WTC11 (cell line): ENCODE results near the gene HOXB6. TPM values are rescaled to one million over a fixed set of nuclear protein-coding genes. Genes with fewer than 3 reads are reported as not detected.

ENCODE experiments used
- ATAC-seq: fragments of 200-7000 bp; cut with Tn5 transposase; 2 replicates; pipeline ENCODE4 v1.10.0; 2021; ENCODE audit warnings: mild to moderate bottlenecking, moderate library complexity
- CTCF ChIA-PET: fragments of 300-600 bp; sonication (Branson Sonifier 250); formaldehyde crosslinking; loops from one replicate; lab custom pipeline; 2021; ENCODE audit warnings: antibody characterized with exemption; lab: Charles Lee
- POLR2A ChIA-PET: fragments of 350-600 bp; sonication (Branson Sonifier 250); formaldehyde crosslinking; loops from one replicate; lab custom pipeline; 2021; ENCODE audit warnings: antibody characterized with exemption; lab: Charles Lee
- DNase-seq: peaks from one replicate; pipeline ENCODE4 v3.0.0; 2021; ENCODE audit warnings: low spot score
- H3K27ac Mint-ChIP-seq: 2 replicates; pipeline ENCODE4 v1.8.0; 2021; ENCODE audit warnings: mixed read lengths
- H3K27me3 Mint-ChIP-seq: 2 replicates; pipeline ENCODE4 v1.8.0; 2021; ENCODE audit warnings: low read depth, mild to moderate bottlenecking, moderate library complexity, mixed read lengths
- H3K36me3 Mint-ChIP-seq: 2 replicates; pipeline ENCODE4 v1.8.0; 2021; ENCODE audit warnings: mixed read lengths
- H3K4me1 Mint-ChIP-seq: 2 replicates; pipeline ENCODE4 v1.8.0; 2022; ENCODE audit warnings: mixed read lengths
- H3K4me3 Mint-ChIP-seq: 2 replicates; pipeline ENCODE4 v1.8.0; 2021; ENCODE audit warnings: mild to moderate bottlenecking, moderate library complexity, mixed read lengths
- H3K9me3 Mint-ChIP-seq: 2 replicates; pipeline ENCODE4 v1.8.0; 2021; ENCODE audit warnings: mixed read lengths
- CBFB ChIP-seq: sonication (generic); formaldehyde crosslinking; IDR thresholded peaks from 2 replicates; pipeline ENCODE4 v1.8.1; 2022; ENCODE audit warnings: mild to moderate bottlenecking, low read depth, missing genetic modification reagents
- ESRRA ChIP-seq: sonication (generic); formaldehyde crosslinking; IDR thresholded peaks from 2 replicates; pipeline ENCODE4 v1.8.1; 2022; ENCODE audit warnings: mild to moderate bottlenecking, missing genetic modification reagents, borderline replicate concordance
- GRHL2 ChIP-seq: fragments of 250-450 bp; sonication (Bioruptor Pico); IDR thresholded peaks from 2 replicates; pipeline ENCODE4 v1.8.0; 2022; ENCODE audit warnings: mild to moderate bottlenecking, moderate library complexity; ENCODE audit not compliant: insufficient replicate concordance, severe bottlenecking
- HMGA2 ChIP-seq: fragments of 250-450 bp; sonication (Bioruptor Pico); IDR thresholded peaks from 2 replicates; pipeline ENCODE4 v1.4.0; 2021; ENCODE audit warnings: mild to moderate bottlenecking, moderate library complexity
- HMGXB4 ChIP-seq: sonication (generic); formaldehyde crosslinking; IDR thresholded peaks from 2 replicates; pipeline ENCODE4 v1.8.1; 2023; ENCODE audit warnings: mild to moderate bottlenecking, moderate library complexity, missing genetic modification reagents
- IRF1 ChIP-seq: sonication (generic); formaldehyde crosslinking; IDR thresholded peaks from 2 replicates; pipeline ENCODE4 v1.8.0; 2023; ENCODE audit warnings: missing genetic modification reagents
- IRF2 ChIP-seq: sonication (generic); formaldehyde crosslinking; IDR thresholded peaks from 2 replicates; pipeline ENCODE4 v1.8.0; 2022; ENCODE audit warnings: low read depth, missing genetic modification reagents, borderline replicate concordance
- MAX ChIP-seq: sonication (generic); formaldehyde crosslinking; IDR thresholded peaks from 2 replicates; pipeline ENCODE4 v1.8.0; 2022; ENCODE audit warnings: mild to moderate bottlenecking, missing genetic modification reagents
- MLX ChIP-seq: sonication (generic); formaldehyde crosslinking; IDR thresholded peaks from 2 replicates; pipeline ENCODE4 v1.8.1; 2023; ENCODE audit warnings: mild to moderate bottlenecking, missing genetic modification reagents, moderate library complexity
- MYBL2 ChIP-seq: sonication (generic); formaldehyde crosslinking; IDR thresholded peaks from 2 replicates; pipeline ENCODE4 v1.8.1; 2023; ENCODE audit warnings: mild to moderate bottlenecking, moderate library complexity, missing genetic modification reagents
- NR1H2 ChIP-seq: sonication (generic); formaldehyde crosslinking; IDR thresholded peaks from 2 replicates; pipeline ENCODE4 v1.9.0; 2021; ENCODE audit warnings: mild to moderate bottlenecking, moderate library complexity, missing genetic modification reagents
- PRDM15 ChIP-seq: sonication (generic); formaldehyde crosslinking; IDR thresholded peaks from 2 replicates; pipeline ENCODE4 v1.8.0; 2022; ENCODE audit warnings: missing genetic modification reagents
- PRRX2 ChIP-seq: fragments of 250-450 bp; sonication (Bioruptor Pico); IDR thresholded peaks from 2 replicates; pipeline ENCODE4 v1.8.0; 2021; ENCODE audit warnings: mild to moderate bottlenecking
- ZBTB21 ChIP-seq: sonication (generic); formaldehyde crosslinking; IDR thresholded peaks from 2 replicates; pipeline ENCODE4 v1.8.1; 2023; ENCODE audit warnings: mild to moderate bottlenecking, missing genetic modification reagents, borderline replicate concordance
- ZNF121 ChIP-seq: sonication (generic); formaldehyde crosslinking; IDR thresholded peaks from 2 replicates; pipeline ENCODE4 v1.8.0; 2023; ENCODE audit warnings: missing genetic modification reagents
- ZNF423 ChIP-seq: fragments of 250-450 bp; sonication (Bioruptor Pico); IDR thresholded peaks from 2 replicates; pipeline ENCODE4 v2.1.2; 2022; ENCODE audit warnings: mild to moderate bottlenecking, moderate library complexity
- total RNA-seq: library from RNA; stranded (reverse); gene quantifications from 3 replicates; pipeline ENCODE4 v1.2.3, GENCODE V29; 2021

HOXB6 gene
- total RNA-seq, 1 experiment from 2014 or later = not detected

GRCh38 chr17:48595278-48595999, 9.3 kb downstream of the HOXB6 start:
- Mint-ChIP-seq H3K4me3 (peak overlapping the region; percentile 44), H3K27me3 (peaks cover 100% of the 10 kb centered on the region; the same call in 1 of the 2 replicates), H3K4me1 (peaks cover 47% of the 10 kb centered on the region), H3K27ac (no peak overlapping the region), H3K9me3 (no peaks in the 10 kb centered on the region), H3K36me3 (peaks cover 2% of the 10 kb centered on the region; the same call in 1 of the 2 replicates)
- no peak for DNase-seq
- no peak for ATAC-seq
- ChIA-PET CTCF (no interaction called here), POLR2A (no interaction called here)
- no peak for TF ChIP-seq MLX
- peak; percentile 74 for TF ChIP-seq PRDM15 (CRISPR knock-in tag)

GRCh38 chr17:48594538-48595277, 10.1 kb downstream of the HOXB6 start:
- Mint-ChIP-seq H3K27me3 (peaks cover 100% of the 10 kb centered on the region; the same call in 1 of the 2 replicates), H3K27ac (no peak overlapping the region), H3K9me3 (no peaks in the 10 kb centered on the region), H3K4me1 (peaks cover 54% of the 10 kb centered on the region), H3K36me3 (peaks cover 2% of the 10 kb centered on the region; the same call in 1 of the 2 replicates)
- CTCF ChIA-PET = interaction anchor here (0.7 to 2.4 kb wide), 5 partner anchors 12 to 286 kb away, joined by 3 to 11 read pairs (median 5); no protein-coding TSS in a partner anchor
- ATAC-seq = no peak
- TF ChIP-seq MAX = no peak
- TF ChIP-seq HMGA2 = no peak
- no peak for TF ChIP-seq ESRRA (CRISPR knock-in tag)
- TF ChIP-seq, all 79 proteins: peak for 0
- no peak for DNase-seq
- POLR2A ChIA-PET = no interaction called here
- peak overlapping the region; percentile 50; the same call in 1 of the 2 replicates for H3K4me3 Mint-ChIP-seq

GRCh38 chr17:48593840-48594537, 10.8 kb downstream of the HOXB6 start:
- Mint-ChIP-seq H3K36me3 (peaks cover 2% of the 10 kb centered on the region; the same call in 1 of the 2 replicates), H3K4me3 (peak overlapping the region; percentile 50), H3K4me1 (peaks cover 55% of the 10 kb centered on the region), H3K9me3 (no peaks in the 10 kb centered on the region), H3K27ac (no peak overlapping the region), H3K27me3 (peaks cover 100% of the 10 kb centered on the region; the same call in 1 of the 2 replicates)
- peak; percentile 90 for DNase-seq
- ChIA-PET CTCF (interaction anchor here (0.7 to 2.5 kb wide), 25 partner anchors 11 to 378 kb away, joined by 3 to 15 read pairs (median 5); no protein-coding TSS in a partner anchor), POLR2A (no interaction called here)
- peak; percentile 20 for ATAC-seq
- no peak for TF ChIP-seq NR1H2 (CRISPR knock-in tag)
- TF ChIP-seq IRF2 (CRISPR knock-in tag) = no peak
- TF ChIP-seq CBFB (CRISPR knock-in tag) = no peak
- peak; percentile 41; the same call in 1 of the 2 replicates for TF ChIP-seq PRDM15 (CRISPR knock-in tag)
- no peak for TF ChIP-seq ZBTB21 (CRISPR knock-in tag)
- no peak for TF ChIP-seq MYBL2 (CRISPR knock-in tag)
- peak; percentile 72 for TF ChIP-seq ZNF423 (CRISPR knock-in tag)
- no peak for TF ChIP-seq PRRX2 (CRISPR knock-in tag)
- TF ChIP-seq GRHL2 (CRISPR knock-in tag) = no peak
- no peak for TF ChIP-seq IRF1 (CRISPR knock-in tag)
- no peak for TF ChIP-seq ZNF121
- 0 out of 2 replicates have a peak, but pooled peaks have one; percentile 39 for TF ChIP-seq HMGXB4
